Measurements from ENCODE around the gene EFCC1.

The EFCC1 gene

GRCh38 chr3:129033633-129034321 is 32.7 kb downstream of the EFCC1 start:
- TF ChIP-seq RAD21 (IDR thresholded peaks at IDR 0.05; ENCODE audit: low read depth) (no peak), EP300 (IDR thresholded peaks at IDR 0.05; ENCODE audit: borderline replicate concordance) (no peak), YY1 (IDR thresholded peaks at IDR 0.05; ENCODE audit: low read depth) (no peak), FOXM1 (IDR thresholded peaks at IDR 0.05; ENCODE audit: borderline replicate concordance, low read depth) (no peak), TEAD4 (IDR thresholded peaks at IDR 0.05) (no peak), ZBTB7A (IDR thresholded peaks at IDR 0.05; ENCODE audit: low read depth) (no peak), TCF12 (IDR thresholded peaks at IDR 0.05; ENCODE audit: low read depth) (no peak), NFIC (IDR thresholded peaks at IDR 0.05) (no peak), TAF1 (IDR thresholded peaks at IDR 0.05; ENCODE audit: low read depth) (no peak), USF1 (IDR thresholded peaks at IDR 0.05) (no peak), CREB1 (IDR thresholded peaks at IDR 0.05; ENCODE audit: low read depth) (no peak), REST (IDR thresholded peaks at IDR 0.05; ENCODE audit: low read depth) (no peak), EGR1 (IDR thresholded peaks at IDR 0.05) (no peak), MAX (IDR thresholded peaks at IDR 0.05) (no peak), CEBPB (IDR thresholded peaks at IDR 0.05) (no peak)

- TF ChIP-seq TEAD4 (IDR thresholded peaks at IDR 0.05) (no peak), USF1 (IDR thresholded peaks at IDR 0.05) (peak; percentile 95)
These were observed 33.5 kb downstream of the EFCC1 start for GRCh38 chr3:129034642-129035041.

GRCh38 chr3:129035360-129036221 is 34.5 kb downstream of the EFCC1 start:
- TF ChIP-seq CEBPB (IDR thresholded peaks at IDR 0.05) (no peak), TEAD4 (IDR thresholded peaks at IDR 0.05) (no peak)

GRCh38 chr3:129036222-129037092 is 35.4 kb downstream of the EFCC1 start:
- TF ChIP-seq TEAD4 (IDR thresholded peaks at IDR 0.05) (no peak), TAF1 (IDR thresholded peaks at IDR 0.05; ENCODE audit: low read depth) (no peak), RAD21 (IDR thresholded peaks at IDR 0.05; ENCODE audit: low read depth) (no peak), ZBTB7A (IDR thresholded peaks at IDR 0.05; ENCODE audit: low read depth) (no peak), EGR1 (IDR thresholded peaks at IDR 0.05) (no peak), CREB1 (IDR thresholded peaks at IDR 0.05; ENCODE audit: low read depth) (no peak), NFIC (IDR thresholded peaks at IDR 0.05) (no peak), FOXM1 (IDR thresholded peaks at IDR 0.05; ENCODE audit: borderline replicate concordance, low read depth) (no peak), USF1 (IDR thresholded peaks at IDR 0.05) (no peak), REST (IDR thresholded peaks at IDR 0.05; ENCODE audit: low read depth) (no peak), CEBPB (IDR thresholded peaks at IDR 0.05) (no peak), YY1 (IDR thresholded peaks at IDR 0.05; ENCODE audit: low read depth) (no peak), TCF12 (IDR thresholded peaks at IDR 0.05; ENCODE audit: low read depth) (no peak)

- TF ChIP-seq CEBPB (IDR thresholded peaks at IDR 0.05), result no peak
- TF ChIP-seq EGR1 (IDR thresholded peaks at IDR 0.05), result no peak
These were observed 36.0 kb downstream of the EFCC1 start for GRCh38 chr3:129037093-129037419.
